HL-60/S4 treated with phorbol 12-myristate 13-acetate at 8.2 ng/mL for 4 days and 3 days (cell line): Measurements from ENCODE around the gene ALLC.

Experiments used
- in situ Hi-C: fragments of 300-500 bp; cut with MboI; formaldehyde crosslinking; loops from 2 replicates; pipeline ENCODE4 v1.15.0; 2022; ENCODE audit warnings: low sequenced_read_pairs

The ALLC gene

DNA sequence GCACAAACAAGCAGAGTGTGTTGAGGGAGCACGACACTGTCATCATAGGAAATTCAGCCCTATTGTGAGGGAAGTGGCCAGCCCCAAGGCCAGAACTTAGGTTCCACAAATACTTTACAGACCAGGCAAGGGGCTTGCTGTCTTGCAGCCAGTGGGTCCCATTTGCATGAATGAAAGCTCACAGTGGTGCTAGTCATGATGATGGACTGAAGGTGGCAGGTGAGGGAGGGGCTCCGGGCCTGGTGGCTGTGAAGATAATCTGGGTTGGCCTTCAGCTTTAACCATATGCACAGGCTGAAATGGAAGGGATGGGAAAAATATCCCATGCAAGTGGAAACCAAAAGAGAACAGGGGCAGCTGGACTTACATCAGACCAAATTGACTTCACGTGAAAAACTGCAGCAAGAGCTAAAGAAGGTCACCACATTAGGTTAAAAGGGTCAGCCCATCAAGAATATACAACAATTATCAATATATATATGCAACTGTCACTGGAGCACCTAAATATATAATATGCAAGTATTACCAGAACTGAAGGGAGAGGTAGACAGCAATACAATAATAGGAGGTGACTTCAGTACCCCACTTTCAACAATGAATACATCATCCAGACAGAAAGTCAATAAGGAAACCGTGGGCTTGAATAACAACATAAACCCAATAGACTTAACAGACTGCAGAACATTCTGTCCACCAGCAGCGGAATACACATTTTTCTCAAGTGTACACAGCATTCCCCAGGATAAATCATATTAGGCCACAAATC, 84.9 kb downstream of the ALLC start:
- in situ Hi-C loops = no loop called here

- in situ Hi-C loops = no loop called here
These were observed 86.1 kb downstream of the ALLC start for GRCh38 chr2:3743951-3744555.

- in situ Hi-C loops = no loop called here
These were observed 87.9 kb downstream of the ALLC start for GRCh38 chr2:3745920-3746319.

GRCh38 chr2:3747032-3747654, 89.1 kb downstream of the ALLC start:
- in situ Hi-C loops = no loop called here

DNA sequence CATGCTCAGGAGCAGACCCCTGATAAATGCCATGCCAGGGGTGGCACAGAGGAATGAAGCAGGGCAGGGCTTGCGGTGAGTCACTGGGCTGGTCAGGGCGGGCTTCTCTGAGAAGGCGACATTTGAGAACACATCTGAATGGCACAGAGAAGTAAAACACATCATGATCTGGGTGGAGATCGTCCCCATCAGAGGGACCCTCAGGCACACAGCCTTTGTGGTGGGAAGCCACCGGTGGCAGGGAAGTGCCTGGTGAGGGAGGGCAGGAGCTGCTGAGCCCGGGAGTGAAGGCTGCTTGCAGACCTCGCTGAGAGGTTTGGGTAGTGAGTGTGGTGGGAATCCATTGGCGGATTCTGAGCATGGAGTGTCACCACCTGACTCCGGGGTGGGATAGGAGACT, 89.8 kb downstream of the ALLC start:
- in situ Hi-C loops = no loop called here

- in situ Hi-C loops = no loop called here
These were observed 91.2 kb downstream of the ALLC start for GRCh38 chr2:3749201-3749600.

- in situ Hi-C loops = no loop called here
These were observed 93.3 kb downstream of the ALLC start for GRCh38 chr2:3751251-3751650.

GRCh38 chr2:3751806-3752205, 93.8 kb downstream of the ALLC start:
- in situ Hi-C loops = no loop called here
